ENCODE data around the gene RPL29.

RPL29 gene

DNA sequence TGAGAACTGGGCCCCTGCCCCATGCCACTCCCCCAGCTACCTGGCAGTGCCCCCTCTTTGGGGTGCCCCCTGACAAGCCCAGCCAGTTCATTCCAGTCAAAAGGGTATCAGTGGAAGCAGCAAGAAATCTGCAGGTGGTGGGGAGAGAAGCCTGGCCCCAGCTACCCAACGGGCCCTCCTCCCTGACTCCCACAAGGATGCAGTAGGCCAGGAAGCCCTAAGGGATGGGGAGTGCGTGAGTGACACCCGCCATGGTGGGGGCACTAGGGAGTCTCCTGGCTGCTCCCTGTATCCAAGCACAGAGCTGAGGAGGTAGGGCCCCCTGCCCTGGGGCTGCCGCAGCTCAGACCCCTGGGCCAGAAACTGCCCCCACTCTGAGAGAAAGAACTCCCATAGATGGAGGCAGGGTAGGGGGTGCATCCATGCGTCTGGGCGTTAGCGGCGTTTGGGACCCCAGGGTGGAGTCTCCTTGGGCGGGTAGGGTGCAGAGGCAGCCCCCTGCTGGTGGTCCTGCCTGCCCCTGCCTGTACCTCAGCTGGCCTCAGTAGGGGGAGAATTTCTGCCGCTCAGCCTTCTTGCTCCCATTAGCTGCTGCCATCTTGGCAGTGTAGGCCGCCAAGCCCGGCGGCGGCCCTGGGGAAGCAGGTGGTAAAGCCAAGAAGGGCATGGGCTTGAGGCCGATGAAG lies 38.0 kb downstream of the RPL29 start:
- no peak overlapping the region for H3K4me3 ChIP-seq (ENCODE audit: low read depth, low read length)
- no peaks in the 10 kb centered on the region for H3K9me3 ChIP-seq
- no peaks in the 10 kb centered on the region for H3K4me1 ChIP-seq
- no peak for DNase-seq
- no peaks in the 10 kb centered on the region for H3K27me3 ChIP-seq
- H3K36me3 ChIP-seq = no peaks in the 10 kb centered on the region
- TF ChIP-seq, protein P1, sequence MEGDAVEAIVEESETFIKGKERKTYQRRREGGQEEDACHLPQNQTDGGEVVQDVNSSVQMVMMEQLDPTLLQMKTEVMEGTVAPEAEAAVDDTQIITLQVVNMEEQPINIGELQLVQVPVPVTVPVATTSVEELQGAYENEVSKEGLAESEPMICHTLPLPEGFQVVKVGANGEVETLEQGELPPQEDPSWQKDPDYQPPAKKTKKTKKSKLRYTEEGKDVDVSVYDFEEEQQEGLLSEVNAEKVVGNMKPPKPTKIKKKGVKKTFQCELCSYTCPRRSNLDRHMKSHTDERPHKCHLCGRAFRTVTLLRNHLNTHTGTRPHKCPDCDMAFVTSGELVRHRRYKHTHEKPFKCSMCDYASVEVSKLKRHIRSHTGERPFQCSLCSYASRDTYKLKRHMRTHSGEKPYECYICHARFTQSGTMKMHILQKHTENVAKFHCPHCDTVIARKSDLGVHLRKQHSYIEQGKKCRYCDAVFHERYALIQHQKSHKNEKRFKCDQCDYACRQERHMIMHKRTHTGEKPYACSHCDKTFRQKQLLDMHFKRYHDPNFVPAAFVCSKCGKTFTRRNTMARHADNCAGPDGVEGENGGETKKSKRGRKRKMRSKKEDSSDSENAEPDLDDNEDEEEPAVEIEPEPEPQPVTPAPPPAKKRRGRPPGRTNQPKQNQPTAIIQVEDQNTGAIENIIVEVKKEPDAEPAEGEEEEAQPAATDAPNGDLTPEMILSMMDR (IDR thresholded peaks at IDR 0.05; ENCODE audit: low read depth, low read length) = no peak

DNA sequence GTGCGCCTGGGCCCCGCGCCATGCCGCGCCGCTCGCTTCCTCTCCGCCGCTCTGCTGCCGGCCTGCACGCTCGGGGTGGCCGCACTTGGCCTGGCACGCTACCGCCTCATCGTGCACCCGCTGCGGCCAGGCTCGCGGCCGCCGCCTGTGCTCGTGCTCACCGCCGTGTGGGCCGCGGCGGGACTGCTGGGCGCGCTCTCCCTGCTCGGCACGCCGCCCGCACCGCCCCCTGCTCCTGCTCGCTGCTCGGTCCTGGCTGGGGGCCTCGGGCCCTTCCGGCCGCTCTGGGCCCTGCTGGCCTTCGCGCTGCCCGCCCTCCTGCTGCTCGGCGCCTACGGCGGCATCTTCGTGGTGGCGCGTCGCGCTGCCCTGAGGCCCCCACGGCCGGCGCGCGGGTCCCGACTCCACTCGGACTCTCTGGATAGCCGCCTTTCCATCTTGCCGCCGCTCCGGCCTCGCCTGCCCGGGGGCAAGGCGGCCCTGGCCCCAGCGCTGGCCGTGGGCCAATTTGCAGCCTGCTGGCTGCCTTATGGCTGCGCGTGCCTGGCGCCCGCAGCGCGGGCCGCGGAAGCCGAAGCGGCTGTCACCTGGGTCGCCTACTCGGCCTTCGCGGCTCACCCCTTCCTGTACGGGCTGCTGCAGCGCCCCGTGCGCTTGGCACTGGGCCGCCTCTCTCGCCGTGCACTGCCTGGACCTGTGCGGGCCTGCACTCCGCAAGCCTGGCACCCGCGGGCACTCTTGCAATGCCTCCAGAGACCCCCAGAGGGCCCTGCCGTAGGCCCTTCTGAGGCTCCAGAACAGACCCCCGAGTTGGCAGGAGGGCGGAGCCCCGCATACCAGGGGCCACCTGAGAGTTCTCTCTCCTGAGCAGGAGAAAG lies 39.6 kb downstream of the RPL29 start:
- Histone ChIP-seq H3K36me3 (no peaks in the 10 kb centered on the region), H3K4me1 (no peaks in the 10 kb centered on the region), H3K27me3 (no peaks in the 10 kb centered on the region), H3K4me3 (ENCODE audit: low read depth, low read length) (no peak overlapping the region), H3K9me3 (no peaks in the 10 kb centered on the region)
- TF ChIP-seq, protein P1 (IDR thresholded peaks at IDR 0.05; ENCODE audit: low read depth, low read length) = no peak; the same call in 1 of the 2 replicates
- DNase-seq = no peak

DNA sequence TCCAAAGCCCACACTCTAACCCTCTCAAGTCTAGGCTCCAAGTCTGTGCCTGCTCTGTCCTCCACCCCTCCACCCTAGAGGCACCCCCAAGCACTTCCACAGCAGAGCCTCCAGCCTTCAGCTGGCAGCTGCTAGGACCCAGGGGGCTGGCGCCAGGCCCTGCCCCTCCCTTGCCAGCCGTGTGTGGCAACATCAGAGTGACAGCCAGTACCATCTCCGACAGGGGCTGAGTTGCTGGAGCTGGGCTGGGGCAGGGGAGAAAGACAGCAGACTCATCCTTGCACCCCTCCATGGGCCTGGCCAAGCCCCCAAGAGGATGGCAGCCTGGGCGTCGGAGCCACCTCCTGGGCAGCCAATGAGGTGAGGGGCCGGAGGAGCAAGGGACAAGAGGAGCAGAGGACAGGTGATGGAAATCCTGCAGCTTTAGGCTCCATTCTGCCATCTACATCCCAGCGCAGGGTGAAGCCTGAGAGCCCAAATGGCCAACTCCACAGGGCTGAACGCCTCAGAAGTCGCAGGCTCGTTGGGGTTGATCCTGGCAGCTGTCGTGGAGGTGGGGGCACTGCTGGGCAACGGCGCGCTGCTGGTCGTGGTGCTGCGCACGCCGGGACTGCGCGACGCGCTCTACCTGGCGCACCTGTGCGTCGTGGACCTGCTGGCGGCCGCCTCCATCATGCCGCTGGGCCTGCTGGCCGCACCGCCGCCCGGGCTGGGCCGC lies 40.4 kb downstream of the RPL29 start, which contains the start of gene GPR62:
TSS of gene GPR62 (plus strand) at position 207 of the 718 bp plus-strand sequence. CDS start at position 479, 272 bp downstream.
- H3K4me3 ChIP-seq (ENCODE audit: low read depth, low read length) = no peak within 1 kb of the TSS
- no peak for DNase-seq
- TF ChIP-seq, protein P1 (IDR thresholded peaks at IDR 0.05; ENCODE audit: low read depth, low read length) = no peak
- no peaks in the 10 kb centered on the region for H3K27me3 ChIP-seq
- no peaks in the 10 kb centered on the region for H3K4me1 ChIP-seq
- no peaks in the 10 kb centered on the region for H3K9me3 ChIP-seq
- H3K36me3 ChIP-seq = no peaks in the 10 kb centered on the region

DNA sequence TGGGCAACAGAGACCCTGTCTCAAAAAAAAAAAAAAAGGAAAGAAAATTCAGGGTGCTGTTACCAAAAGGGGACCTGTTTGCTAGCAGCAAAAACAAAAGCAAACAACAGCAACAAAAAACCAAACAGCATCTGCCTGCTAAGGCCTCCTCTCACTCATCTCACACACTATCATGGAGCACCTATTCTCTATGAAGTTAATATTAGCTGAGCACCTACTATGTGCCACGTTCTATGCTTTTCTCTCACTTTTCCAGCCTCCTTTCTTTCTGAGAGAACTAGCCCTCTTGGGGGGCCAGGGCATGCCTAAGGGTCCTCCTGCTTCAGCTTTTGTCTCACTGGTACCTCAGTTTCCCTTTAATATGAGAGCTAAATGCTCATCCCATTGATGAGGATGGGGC lies 41.0 kb downstream of the RPL29 start:
- no peak for DNase-seq

DNA sequence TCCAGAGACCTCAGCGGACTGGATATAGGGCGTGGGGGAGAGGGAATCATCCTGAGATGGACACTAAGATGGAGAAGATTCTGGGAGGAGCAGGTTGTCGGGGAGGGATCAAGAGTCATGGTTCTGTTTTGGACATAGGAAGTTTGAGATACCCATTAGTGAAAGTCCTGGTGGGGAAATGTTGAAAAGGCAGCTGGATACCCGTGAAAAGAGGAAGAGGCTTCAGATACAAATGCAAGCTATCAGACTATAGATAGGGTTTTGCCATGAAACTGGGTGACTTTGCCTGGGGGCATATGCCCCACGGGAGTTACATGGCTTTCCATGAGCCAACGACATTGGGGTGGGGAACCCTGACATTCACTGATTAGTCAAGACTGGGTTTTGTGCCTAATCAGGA lies 41.6 kb downstream of the RPL29 start:
- Histone ChIP-seq H3K4me3 (ENCODE audit: low read depth, low read length) (no peak overlapping the region), H3K36me3 (no peaks in the 10 kb centered on the region), H3K9me3 (no peaks in the 10 kb centered on the region), H3K27me3 (no peaks in the 10 kb centered on the region), H3K4me1 (no peaks in the 10 kb centered on the region)
- TF ChIP-seq, protein P1 (IDR thresholded peaks at IDR 0.05; ENCODE audit: low read depth, low read length) = no peak
- DNase-seq = no peak

More for the DNA sequence above, 41.0 kb downstream of the RPL29 start:
- Histone ChIP-seq H3K36me3 (no peaks in the 10 kb centered on the region), H3K27me3 (no peaks in the 10 kb centered on the region), H3K4me1 (no peaks in the 10 kb centered on the region), H3K4me3 (ENCODE audit: low read depth, low read length) (no peak overlapping the region), H3K9me3 (no peaks in the 10 kb centered on the region)
- TF ChIP-seq, protein P1 (IDR thresholded peaks at IDR 0.05; ENCODE audit: low read depth, low read length) = no peak
